Esophagus squamous epithelium (tissue), 5 donors: ENCODE results near the gene IDH1. TPM values are rescaled to one million over a fixed set of nuclear protein-coding genes. Genes with fewer than 3 reads are reported as not detected.

Source experiments
- DNase-seq: peaks from one replicate; lab custom pipeline; 2025; lab: John Stamatoyannopoulos, UW
- H3K27ac ChIP-seq, 4 donors: fragments of 200-600 bp; sonication (generic); one replicate each; pipeline ENCODE4 v1.5.1; 2016 to 2019; ENCODE audit warnings: mild to moderate bottlenecking in 1 of 4
- H3K27me3 ChIP-seq, 4 donors: fragments of 200-600 bp; sonication (generic); 1 replicate in 3 of 4; 2 replicates in 1 of 4; pipeline versions ENCODE4 v1.5.1 to v1.6.0; 2017 to 2021; ENCODE audit warnings: antibody characterized with exemption in 1 of 4
- H3K36me3 ChIP-seq, 3 donors: fragments of 200-600 bp; sonication (generic); one replicate each; pipeline ENCODE4 v1.5.1; 2016 to 2019
- H3K4me1 ChIP-seq, 3 donors: fragments of 200-600 bp; sonication (generic); one replicate each; pipeline ENCODE4 v1.5.1; 2017 to 2019
- H3K4me3 ChIP-seq, 4 donors: fragments of 200-600 bp; sonication (generic); 1 replicate in 3 of 4; 2 replicates in 1 of 4; pipeline ENCODE4 v1.5.1; 2016 to 2019; ENCODE audit warnings: mild to moderate bottlenecking in 2 of 4, moderate library complexity in 1 of 4
- H3K9me3 ChIP-seq, 3 donors: fragments of 200-600 bp; sonication (generic); one replicate each; pipeline ENCODE4 v1.5.1; 2016 to 2019
- CTCF ChIP-seq, 6 experiments: fragments of 450-650 bp in 4 of 6; fragments of 200-600 bp in 2 of 6; sonication (generic) in 2 of 6; IDR thresholded peaks; one replicate each; pipeline ENCODE4 v1.5.1; 2016 to 2019; ENCODE audit warnings: antibody characterized with exemption in 6 of 6, mild to moderate bottlenecking in 4 of 6, moderate library complexity in 4 of 6
- POLR2A ChIP-seq, 4 donors: fragments of 450-650 bp; IDR thresholded peaks; one replicate each; pipeline ENCODE4 v1.6.1; 2017; ENCODE audit warnings: antibody characterized with exemption in 4 of 4, mild to moderate bottlenecking in 4 of 4, moderate library complexity in 3 of 4
- WGBS, 2 donors: methylation state at CpG; one replicate each; pipeline ENCODE4 v1.1.5; 2018; 5-methylcytosine and 5-hydroxymethylcytosine counted together
- intact Hi-C: fragments of 100-400 bp; cut with DNase I; formaldehyde crosslinking; loops from one replicate; pipeline ENCODE4 v1.15.0; 2022
- total RNA-seq, 4 donors: library from RNA; depleted of rRNA; stranded (reverse); fragments of >200 nt; gene quantifications; one replicate each; pipeline ENCODE4 v1.1.0, GENCODE V29; 2016
- donor health status: DM: yes; HTN: yes; CAD: no.

Gene IDH1
- total RNA-seq, 4 donors from 2014 or later = 108 to 223 (median 142) TPM

DNA sequence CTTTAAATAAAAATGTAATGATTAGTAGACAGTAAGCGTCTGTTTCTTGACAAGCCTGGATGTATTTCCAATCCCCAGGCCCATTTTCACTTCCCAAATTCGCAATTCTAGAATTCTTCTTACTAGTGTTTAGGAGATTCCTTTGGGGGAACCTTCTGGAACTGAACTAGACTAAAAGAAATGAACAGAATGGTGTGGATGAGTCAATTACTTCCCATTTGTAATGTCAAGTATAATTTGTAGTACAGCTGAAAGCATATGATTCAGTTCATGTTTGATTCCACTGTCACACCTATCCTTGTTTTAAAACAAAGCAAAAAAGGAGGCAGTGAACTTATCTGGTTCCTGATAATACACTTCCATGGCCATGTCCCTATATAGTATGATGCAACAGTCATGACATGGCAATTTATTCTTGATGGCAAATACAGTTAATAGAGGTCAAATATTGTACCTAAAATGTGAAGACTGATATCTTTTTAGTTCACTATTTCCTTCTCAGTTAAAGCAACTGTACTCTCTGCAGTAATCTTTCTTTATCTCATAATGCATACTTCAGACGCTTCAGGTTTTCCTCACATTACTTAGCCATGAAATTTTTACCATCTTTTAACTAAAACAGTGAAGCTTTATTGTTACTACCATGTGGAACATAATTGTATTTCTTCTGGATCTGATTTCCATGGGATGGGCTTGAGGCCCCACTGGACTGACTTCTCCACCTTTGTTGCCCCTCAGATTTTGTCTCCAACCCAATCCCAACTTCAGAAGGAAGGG is 2.0 kb downstream of the IDH1 start:
- Histone ChIP-seq H3K27me3 (no peaks in the 10 kb centered on the region), H3K9me3 (no peaks in the 10 kb centered on the region), H3K4me1 (peaks cover 5 to 73% (median 22%) of the 10 kb centered on the region in 3 donors), H3K27ac (peak overlapping the region; percentile 35 to 87 (median 78)), H3K36me3 (peaks cover 0 to 55% (median 0%) of the 10 kb centered on the region in 3 donors), H3K4me3 (peak overlapping the region; percentile 76 to 88 (median 84))
- no peak for DNase-seq
- 83 to 84% methylated on average over 3 of the region's 3 CpGs for WGBS, 2 donors
- intact Hi-C loops = no loop called here
- TF ChIP-seq POLR2A (IDR thresholded peaks at IDR 0.05) (no peak), CTCF (IDR thresholded peaks at IDR 0.05) (no peak)

DNA sequence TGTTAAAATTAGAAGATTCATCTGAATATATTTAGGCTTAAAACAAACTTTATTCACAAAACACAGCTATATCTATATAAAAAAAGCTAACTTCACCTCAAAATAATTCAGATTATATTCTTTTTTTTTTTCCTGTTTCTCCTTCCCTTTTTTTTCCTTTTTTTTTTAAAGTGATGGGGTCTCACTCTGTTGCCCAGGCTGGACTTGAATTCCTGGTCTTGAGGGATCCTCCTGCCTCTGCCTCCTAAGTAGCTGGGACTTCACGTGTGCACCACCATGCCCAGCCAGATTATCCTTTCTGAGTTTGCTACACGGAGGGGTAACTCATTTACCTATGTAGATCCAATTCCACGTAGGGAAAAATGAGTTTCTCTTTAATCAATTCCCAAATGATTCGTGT is 3.8 kb downstream of the IDH1 start:
- Histone ChIP-seq H3K36me3 (peaks cover 0 to 73% (median 0%) of the 10 kb centered on the region in 3 donors), H3K27me3 (no peaks in the 10 kb centered on the region), H3K4me3 (no peak overlapping the region), H3K27ac (peak overlapping the region in 2 of 4 donors; percentile 42 to 43), H3K9me3 (no peaks in the 10 kb centered on the region), H3K4me1 (peaks cover 5 to 68% (median 20%) of the 10 kb centered on the region in 3 donors)
- WGBS, 2 donors = 90 to 92% methylated on average over 4 of the region's 4 CpGs
- intact Hi-C loops = no loop called here
- DNase-seq = no peak
- TF ChIP-seq POLR2A (IDR thresholded peaks at IDR 0.05) (no peak), CTCF (IDR thresholded peaks at IDR 0.05) (no peak)

- 18 to 47% methylated on average over 2 of the region's 2 CpGs for WGBS, 2 donors
- Histone ChIP-seq H3K36me3 (peaks cover 0 to 80% (median 3%) of the 10 kb centered on the region in 3 donors), H3K27me3 (no peaks in the 10 kb centered on the region), H3K4me3 (no peak overlapping the region), H3K4me1 (peaks cover 5 to 61% (median 15%) of the 10 kb centered on the region in 3 donors), H3K9me3 (no peaks in the 10 kb centered on the region), H3K27ac (peak overlapping the region in 2 of 4 donors; percentile 42 to 43)
- intact Hi-C loops = no loop called here
- DNase-seq = no peak
- TF ChIP-seq POLR2A (IDR thresholded peaks at IDR 0.05) (no peak), CTCF (IDR thresholded peaks at IDR 0.05) (no peak)
These were observed 4.5 kb downstream of the IDH1 start for GRCh38 chr2:208250388-208250787.

GRCh38 chr2:208249296-208249695 is 5.6 kb downstream of the IDH1 start:
- H3K36me3 ChIP-seq = peaks cover 0 to 91% (median 3%) of the 10 kb centered on the region in 3 donors
- H3K4me1 ChIP-seq = peaks cover 5 to 66% (median 15%) of the 10 kb centered on the region in 3 donors
- intact Hi-C loops = no loop called here
- H3K4me3 ChIP-seq = no peak overlapping the region
- no peaks in the 10 kb centered on the region for H3K9me3 ChIP-seq
- no peaks in the 10 kb centered on the region for H3K27me3 ChIP-seq
- TF ChIP-seq CTCF (IDR thresholded peaks at IDR 0.05) (no peak), POLR2A (IDR thresholded peaks at IDR 0.05) (no peak)
- H3K27ac ChIP-seq = no peak overlapping the region
- WGBS, 2 donors = 58 to 79% methylated on average over 2 of the region's 2 CpGs
- DNase-seq = no peak

GRCh38 chr2:208248601-208249000 is 6.3 kb downstream of the IDH1 start:
- peaks cover under 1 to 98% (median 3%) of the 10 kb centered on the region in 3 donors for H3K36me3 ChIP-seq
- H3K27me3 ChIP-seq = no peaks in the 10 kb centered on the region
- 83 to 92% methylated on average over 3 of the region's 3 CpGs for WGBS, 2 donors
- peaks cover 5 to 61% (median 12%) of the 10 kb centered on the region in 3 donors for H3K4me1 ChIP-seq
- no peak overlapping the region for H3K27ac ChIP-seq
- no peak overlapping the region for H3K4me3 ChIP-seq
- intact Hi-C loops = no loop called here
- DNase-seq = no peak
- H3K9me3 ChIP-seq = no peaks in the 10 kb centered on the region
- no peak for TF ChIP-seq POLR2A (IDR thresholded peaks at IDR 0.05)
- TF ChIP-seq CTCF (IDR thresholded peaks at IDR 0.05) = no peak
